ENCODE data around the gene MTERF4. TPM values are rescaled to one million over a fixed set of nuclear protein-coding genes. Genes with fewer than 3 reads are reported as not detected.

MTERF4 gene
- total RNA-seq, 2 donors from 2014 or later, result 33.2 to 42.5 TPM

GRCh38 chr2:241068942-241069810 is 32.9 kb downstream of the MTERF4 start:
- Histone ChIP-seq H3K4me3 (ENCODE audit: low read length) (no peak overlapping the region), H3K9ac (ENCODE audit: extremely low read depth, low read length, poor library complexity, severe bottlenecking) (no peak overlapping the region), H3K4me1 (ENCODE audit: control insufficient read depth, insufficient read depth, low read length) (no peaks in the 10 kb centered on the region), H3K27me3 (ENCODE audit: control insufficient read depth, insufficient read depth, low read length, poor library complexity, severe bottlenecking) (no peaks in the 10 kb centered on the region), H3K36me3 (ENCODE audit: control insufficient read depth, insufficient read depth, low read length) (no peaks in the 10 kb centered on the region), H3K27ac (ENCODE audit: low read depth, low read length) (no peak overlapping the region), H3K9me3 (ENCODE audit: control insufficient read depth, low read length) (no peaks in the 10 kb centered on the region)
- H3K4me1 Mint-ChIP-seq, result no peaks in the 10 kb centered on the region
- peaks cover 6% of the 10 kb centered on the region for H3K27me3 Mint-ChIP-seq (ENCODE audit: insufficient read depth)
- no peak overlapping the region for H3K27ac Mint-ChIP-seq
- H3K36me3 Mint-ChIP-seq (ENCODE audit: low read depth), result no peaks in the 10 kb centered on the region
- H3K4me3 Mint-ChIP-seq, result no peak overlapping the region
- peak; percentile 37 for DNase-seq
- H3K9me3 Mint-ChIP-seq, result no peaks in the 10 kb centered on the region
- no peak for TF ChIP-seq CTCF (conservative IDR thresholded peaks at IDR 0.05)
- WGBS, 2 experiments (ENCODE audit: insufficient coverage in 1 of 2, insufficient read length in 1 of 2), result 87 to 88% methylated on average over 12 to 28 of the region's 28 CpGs

- Mint-ChIP-seq H3K27ac (no peak overlapping the region), H3K27me3 (ENCODE audit: insufficient read depth) (peaks cover 6% of the 10 kb centered on the region), H3K4me3 (no peak overlapping the region), H3K4me1 (no peaks in the 10 kb centered on the region), H3K9me3 (no peaks in the 10 kb centered on the region), H3K36me3 (ENCODE audit: low read depth) (no peaks in the 10 kb centered on the region)
- no peak overlapping the region for H3K27ac ChIP-seq (ENCODE audit: low read depth, low read length)
- no peaks in the 10 kb centered on the region for H3K9me3 ChIP-seq (ENCODE audit: control insufficient read depth, low read length)
- H3K36me3 ChIP-seq (ENCODE audit: control insufficient read depth, insufficient read depth, low read length), result no peaks in the 10 kb centered on the region
- peak; percentile 24 for DNase-seq
- H3K9ac ChIP-seq (ENCODE audit: extremely low read depth, low read length, poor library complexity, severe bottlenecking), result no peak overlapping the region
- no peaks in the 10 kb centered on the region for H3K27me3 ChIP-seq (ENCODE audit: control insufficient read depth, insufficient read depth, low read length, poor library complexity, severe bottlenecking)
- 86 to 89% methylated on average over 17 to 25 of the region's 25 CpGs for WGBS, 2 experiments (ENCODE audit: insufficient coverage in 1 of 2, insufficient read length in 1 of 2)
- H3K4me1 ChIP-seq (ENCODE audit: control insufficient read depth, insufficient read depth, low read length), result no peaks in the 10 kb centered on the region
- no peak for TF ChIP-seq CTCF (conservative IDR thresholded peaks at IDR 0.05)
- no peak overlapping the region for H3K4me3 ChIP-seq (ENCODE audit: low read length)
Measured at GRCh38 chr2:241068136-241068941, 33.7 kb downstream of the MTERF4 start.

- Histone ChIP-seq H3K4me1 (ENCODE audit: control insufficient read depth, insufficient read depth, low read length) (no peaks in the 10 kb centered on the region), H3K4me3 (ENCODE audit: low read length) (no peak overlapping the region), H3K27me3 (ENCODE audit: control insufficient read depth, insufficient read depth, low read length, poor library complexity, severe bottlenecking) (no peaks in the 10 kb centered on the region), H3K9me3 (ENCODE audit: control insufficient read depth, low read length) (no peaks in the 10 kb centered on the region), H3K27ac (ENCODE audit: low read depth, low read length) (no peak overlapping the region), H3K9ac (ENCODE audit: extremely low read depth, low read length, poor library complexity, severe bottlenecking) (no peak overlapping the region), H3K36me3 (ENCODE audit: control insufficient read depth, insufficient read depth, low read length) (no peaks in the 10 kb centered on the region)
- 93 to 97% methylated on average over 6 to 21 of the region's 21 CpGs for WGBS, 2 experiments (ENCODE audit: insufficient coverage in 1 of 2, insufficient read length in 1 of 2)
- Mint-ChIP-seq H3K4me1 (no peaks in the 10 kb centered on the region), H3K36me3 (ENCODE audit: low read depth) (no peaks in the 10 kb centered on the region), H3K4me3 (no peak overlapping the region), H3K27me3 (ENCODE audit: insufficient read depth) (peaks cover 6% of the 10 kb centered on the region), H3K9me3 (no peaks in the 10 kb centered on the region), H3K27ac (no peak overlapping the region)
- no peak for DNase-seq
- no peak for TF ChIP-seq CTCF (conservative IDR thresholded peaks at IDR 0.05)
Measured at GRCh38 chr2:241067501-241068135, 34.5 kb downstream of the MTERF4 start.

Measured in endodermal cell (in vitro differentiated cells).